Activated T-cell treated with anti-CD3 and anti-CD28 coated beads, Interleukin-2, amount 50 U/mL, for 72 hours (primary cell): ENCODE results near the gene MOB3A. TPM values are rescaled to one million over a fixed set of nuclear protein-coding genes. Genes with fewer than 3 reads are reported as not detected.
A peak's percentile ranks its signal among the peaks of the same experiment; 100 is the strongest.

Source experiments
- ATAC-seq, 2 donors: fragments of 150-1000 bp; cut with Tn5 transposase; replicated peaks in 1 of 2; 2 replicates each; pipeline ENCODE4 v1.10.0; 2021; ENCODE audit warnings: moderate library complexity in 2 of 2, mild to moderate bottlenecking in 1 of 2
- DNase-seq, 2 donors: peaks; one replicate each; pipeline ENCODE4 v3.0.0; 2021 to 2022; ENCODE audit warnings: mixed read lengths in 1 of 2
- H3K27ac Mint-ChIP-seq: one replicate; pipeline ENCODE4 v1.8.0; 2022; ENCODE audit warnings: mild to moderate bottlenecking, moderate library complexity, mixed read lengths
- H3K27me3 Mint-ChIP-seq: one replicate; pipeline ENCODE4 v1.8.0; 2022; ENCODE audit warnings: low read depth, mixed read lengths
- H3K36me3 Mint-ChIP-seq, 2 donors: one replicate each; pipeline ENCODE4 v1.8.0; 2022; ENCODE audit warnings: mixed read lengths in 2 of 2, mild to moderate bottlenecking in 1 of 2; ENCODE audit not compliant: insufficient read depth in 2 of 2
- H3K4me1 Mint-ChIP-seq: one replicate; pipeline ENCODE4 v1.8.0; 2022; ENCODE audit warnings: low read depth, mixed read lengths
- H3K4me3 Mint-ChIP-seq, 2 donors: one replicate each; pipeline ENCODE4 v1.8.0; 2022; ENCODE audit warnings: mild to moderate bottlenecking in 2 of 2, mixed read lengths in 2 of 2, moderate library complexity in 2 of 2
- H3K9me3 Mint-ChIP-seq, 2 donors: one replicate each; pipeline ENCODE4 v1.8.0; 2022; ENCODE audit warnings: mixed read lengths in 2 of 2
- total RNA-seq, 2 donors: library from RNA; stranded (reverse); gene quantifications; one replicate each; pipeline ENCODE4 v1.2.3, GENCODE V29; 2022

MOB3A gene
- total RNA-seq, 2 donors from 2014 or later, result 129 to 134 TPM

- Mint-ChIP-seq H3K4me3 (peak overlapping the region; percentile 74 to 82), H3K27me3 (no peaks in the 10 kb centered on the region), H3K9me3 (no peaks in the 10 kb centered on the region), H3K4me1 (peaks cover 55% of the 10 kb centered on the region), H3K27ac (peak overlapping the region; percentile 82), H3K36me3 (peaks cover 0 to 1% of the 10 kb centered on the region in 2 donors)
- ATAC-seq, result no peak
- DNase-seq, result peak; percentile 49 to 50
Measured at GRCh38 chr19:2051773-2052704, 44.1 kb downstream of the MOB3A start.

- Mint-ChIP-seq H3K4me1 (peaks cover 56% of the 10 kb centered on the region), H3K9me3 (no peaks in the 10 kb centered on the region), H3K27me3 (no peaks in the 10 kb centered on the region), H3K27ac (peak within 1 kb of the TSS; percentile 82), H3K4me3 (peak within 1 kb of the TSS; percentile 77 to 85), H3K36me3 (peaks cover 0 to 3% of the 10 kb centered on the region in 2 donors)
- ATAC-seq (peak; percentile 71 to 74), DNase-seq (peak; percentile 94 to 99)
Measured at GRCh38 chr19:2050991-2051772, 44.9 kb downstream of the MOB3A start, which contains the start of gene MKNK2. Gene MKNK2, minus strand, starts transcription at chr19:2051244. Its CDS starts 393 bp downstream, at chr19:2050851.

GRCh38 chr19:2050349-2050990 is 45.7 kb downstream of the MOB3A start:
- ATAC-seq (peak; percentile 11 to 12), DNase-seq (peak in 1 of 2 donors; percentile 40)
- peaks cover 0 to 3% of the 10 kb centered on the region in 2 donors for H3K36me3 Mint-ChIP-seq
- H3K27ac Mint-ChIP-seq, result peak overlapping the region; percentile 25
- peaks cover 51% of the 10 kb centered on the region for H3K4me1 Mint-ChIP-seq
- no peaks in the 10 kb centered on the region for H3K9me3 Mint-ChIP-seq
- H3K27me3 Mint-ChIP-seq, result no peaks in the 10 kb centered on the region
- H3K4me3 Mint-ChIP-seq, result peak overlapping the region; percentile 77 to 85

- H3K4me3 Mint-ChIP-seq, result peak overlapping the region; percentile 77 to 85
- peak overlapping the region; percentile 76 for H3K27ac Mint-ChIP-seq
- H3K27me3 Mint-ChIP-seq, result no peaks in the 10 kb centered on the region
- ATAC-seq (peak; percentile 5 to 9), DNase-seq (peak; percentile 63 to 64)
- H3K4me1 Mint-ChIP-seq, result peaks cover 44% of the 10 kb centered on the region
- H3K9me3 Mint-ChIP-seq, result no peaks in the 10 kb centered on the region
- H3K36me3 Mint-ChIP-seq, result peaks cover 0 to 3% of the 10 kb centered on the region in 2 donors
Measured at GRCh38 chr19:2049741-2050348, 46.3 kb downstream of the MOB3A start.

- peaks cover 44% of the 10 kb centered on the region for H3K4me1 Mint-ChIP-seq
- peaks cover 0 to 3% of the 10 kb centered on the region in 2 donors for H3K36me3 Mint-ChIP-seq
- H3K27me3 Mint-ChIP-seq, result no peaks in the 10 kb centered on the region
- ATAC-seq, result no peak
- peak overlapping the region; percentile 76 for H3K27ac Mint-ChIP-seq
- DNase-seq, result no peak
- H3K9me3 Mint-ChIP-seq, result no peaks in the 10 kb centered on the region
- peak overlapping the region; percentile 77 to 85 for H3K4me3 Mint-ChIP-seq
Measured at GRCh38 chr19:2048959-2049740, 47.0 kb downstream of the MOB3A start.

- Mint-ChIP-seq H3K36me3 (peaks cover 0 to 3% of the 10 kb centered on the region in 2 donors), H3K4me3 (peak overlapping the region; percentile 77 to 85), H3K4me1 (peaks cover 47% of the 10 kb centered on the region), H3K27me3 (no peaks in the 10 kb centered on the region), H3K9me3 (no peaks in the 10 kb centered on the region), H3K27ac (peak overlapping the region; percentile 54)
- DNase-seq, result no peak
- no peak for ATAC-seq
Measured at GRCh38 chr19:2048104-2048958, 47.8 kb downstream of the MOB3A start.

- DNase-seq, result peak; percentile 37 to 46
- H3K27me3 Mint-ChIP-seq, result no peaks in the 10 kb centered on the region
- no peak for ATAC-seq
- peaks cover 47% of the 10 kb centered on the region for H3K4me1 Mint-ChIP-seq
- H3K27ac Mint-ChIP-seq, result peak overlapping the region; percentile 28
- H3K4me3 Mint-ChIP-seq, result peak overlapping the region; percentile 60 to 85
- H3K9me3 Mint-ChIP-seq, result no peaks in the 10 kb centered on the region
- H3K36me3 Mint-ChIP-seq, result peaks cover 0 to 3% of the 10 kb centered on the region in 2 donors
Measured at GRCh38 chr19:2047449-2048103, 48.5 kb downstream of the MOB3A start.

GRCh38 chr19:2047076-2047448 is 49.1 kb downstream of the MOB3A start:
- ATAC-seq (no peak), DNase-seq (no peak)
- Mint-ChIP-seq H3K36me3 (peaks cover 0 to 3% of the 10 kb centered on the region in 2 donors), H3K4me1 (peaks cover 42% of the 10 kb centered on the region), H3K4me3 (no peak overlapping the region), H3K27me3 (no peaks in the 10 kb centered on the region), H3K9me3 (no peaks in the 10 kb centered on the region), H3K27ac (no peak overlapping the region)

- DNase-seq (no peak), ATAC-seq (no peak)
- Mint-ChIP-seq H3K4me3 (no peak overlapping the region), H3K4me1 (peaks cover 38% of the 10 kb centered on the region), H3K36me3 (peaks cover 0 to 5% of the 10 kb centered on the region in 2 donors), H3K27ac (no peak overlapping the region), H3K27me3 (no peaks in the 10 kb centered on the region), H3K9me3 (no peaks in the 10 kb centered on the region)
Measured at GRCh38 chr19:2046046-2046907, 49.8 kb downstream of the MOB3A start.

- no peak for DNase-seq
- Mint-ChIP-seq H3K36me3 (peaks cover 0 to 4% of the 10 kb centered on the region in 2 donors), H3K27me3 (no peaks in the 10 kb centered on the region), H3K9me3 (no peaks in the 10 kb centered on the region), H3K27ac (no peak overlapping the region), H3K4me3 (no peak overlapping the region), H3K4me1 (peaks cover 45% of the 10 kb centered on the region)
- no peak for ATAC-seq
Measured at GRCh38 chr19:2045501-2046045, 50.6 kb downstream of the MOB3A start.
